NCI-H2196 treated with DMSO at 0.1 percent for 48 hours (cell line): ENCODE measurements around the gene TCERG1L.

ENCODE experiments used
- DNase-seq: peaks from one replicate; lab custom pipeline; 2025; ENCODE audit not compliant: unreplicated experiment; lab: John Stamatoyannopoulos, UW

TCERG1L gene

DNA sequence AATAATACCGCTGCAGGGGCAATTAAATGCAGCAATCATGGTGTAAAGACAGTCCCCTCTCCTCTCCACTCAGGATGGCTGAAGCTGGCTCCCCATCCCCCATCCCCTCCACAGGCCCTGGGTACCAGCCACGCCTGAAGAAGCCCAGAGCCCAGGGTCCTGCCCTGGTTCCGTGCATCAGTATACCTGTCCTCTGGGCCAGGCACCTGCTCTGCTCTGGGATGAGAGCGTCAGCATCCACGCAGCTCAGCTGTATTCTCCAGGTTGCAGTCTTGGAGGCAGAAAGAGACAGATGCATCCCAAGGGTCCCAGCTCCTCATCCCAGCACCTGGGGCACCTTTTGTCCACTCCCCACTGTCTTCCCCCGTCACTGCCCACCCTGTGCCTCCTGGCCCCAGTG, 233.8 kb downstream of the TCERG1L start:
- DNase-seq = no peak

DNA sequence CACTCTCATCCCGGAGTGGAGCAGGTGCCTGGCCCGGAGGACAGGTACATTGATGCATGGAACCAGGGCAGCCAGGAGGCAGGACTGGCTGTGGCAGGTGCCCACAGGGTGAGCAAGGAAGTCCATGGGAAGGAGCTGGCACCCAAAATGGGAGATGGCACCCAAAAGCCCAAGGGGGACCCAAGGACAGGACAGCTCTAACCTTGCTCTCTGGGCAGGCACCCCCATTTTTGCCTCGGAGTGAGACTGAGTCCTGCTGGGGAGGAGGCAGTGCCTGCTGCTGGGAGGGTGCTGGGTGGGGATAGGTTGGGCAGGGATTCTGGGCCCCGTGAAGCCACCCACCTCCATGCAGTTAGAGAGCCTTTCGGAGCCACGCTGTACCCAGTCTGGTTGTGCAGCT, 234.5 kb downstream of the TCERG1L start:
- DNase-seq = no peak

DNA sequence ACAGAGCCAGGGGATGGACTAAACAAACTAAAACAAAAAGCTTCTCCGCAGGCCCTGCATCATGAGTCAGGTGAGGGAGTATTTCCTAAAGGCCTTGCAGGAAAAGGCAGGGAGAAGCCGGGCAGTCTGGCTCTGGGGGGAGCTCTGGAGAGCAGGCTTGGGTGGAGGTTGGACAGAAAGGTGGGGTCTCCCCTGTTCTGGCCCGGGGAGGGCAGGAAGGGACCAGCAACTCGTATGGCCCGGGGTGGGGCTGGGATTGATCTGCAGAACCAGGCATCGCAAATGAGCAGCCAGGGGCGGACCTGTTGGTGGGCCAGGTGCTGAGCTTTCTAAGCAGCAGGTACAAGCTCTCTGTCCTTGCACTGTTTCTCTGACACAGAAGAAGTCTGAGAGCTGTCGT, 235.2 kb downstream of the TCERG1L start:
- no peak for DNase-seq

GRCh38 chr10:131075218-131075770, 236.2 kb downstream of the TCERG1L start:
- DNase-seq = no peak

- DNase-seq = no peak
Measured at GRCh38 chr10:131074682-131075081, 236.8 kb downstream of the TCERG1L start.

DNA sequence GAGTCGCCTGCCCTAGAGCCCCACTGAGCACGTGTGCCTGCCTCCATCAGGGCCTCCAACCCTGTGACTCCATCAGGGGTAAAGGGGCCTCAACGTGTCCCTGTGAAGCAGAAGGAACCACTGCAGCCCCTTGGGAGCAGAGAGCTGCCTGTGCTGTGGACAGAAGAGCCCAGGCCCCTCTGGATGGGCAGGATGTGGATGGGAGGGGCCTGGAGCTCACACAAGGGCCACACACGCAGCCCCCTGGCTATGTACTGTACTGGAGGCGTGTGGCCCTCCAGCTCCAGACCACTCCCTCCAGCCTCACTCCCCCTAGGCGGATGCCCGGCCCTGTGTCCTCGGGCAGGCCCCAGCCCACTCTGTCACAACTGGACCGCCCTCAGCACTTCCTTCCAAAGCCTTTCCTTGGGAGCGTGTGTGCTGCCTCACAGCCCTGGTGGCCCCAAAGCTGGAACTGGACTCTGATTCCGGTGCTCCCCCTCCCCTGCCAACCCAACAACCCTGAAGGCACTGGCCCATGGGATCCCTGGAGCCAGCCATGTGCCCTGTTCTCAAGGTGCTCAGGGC, 238.0 kb downstream of the TCERG1L start:
- DNase-seq = no peak

DNA sequence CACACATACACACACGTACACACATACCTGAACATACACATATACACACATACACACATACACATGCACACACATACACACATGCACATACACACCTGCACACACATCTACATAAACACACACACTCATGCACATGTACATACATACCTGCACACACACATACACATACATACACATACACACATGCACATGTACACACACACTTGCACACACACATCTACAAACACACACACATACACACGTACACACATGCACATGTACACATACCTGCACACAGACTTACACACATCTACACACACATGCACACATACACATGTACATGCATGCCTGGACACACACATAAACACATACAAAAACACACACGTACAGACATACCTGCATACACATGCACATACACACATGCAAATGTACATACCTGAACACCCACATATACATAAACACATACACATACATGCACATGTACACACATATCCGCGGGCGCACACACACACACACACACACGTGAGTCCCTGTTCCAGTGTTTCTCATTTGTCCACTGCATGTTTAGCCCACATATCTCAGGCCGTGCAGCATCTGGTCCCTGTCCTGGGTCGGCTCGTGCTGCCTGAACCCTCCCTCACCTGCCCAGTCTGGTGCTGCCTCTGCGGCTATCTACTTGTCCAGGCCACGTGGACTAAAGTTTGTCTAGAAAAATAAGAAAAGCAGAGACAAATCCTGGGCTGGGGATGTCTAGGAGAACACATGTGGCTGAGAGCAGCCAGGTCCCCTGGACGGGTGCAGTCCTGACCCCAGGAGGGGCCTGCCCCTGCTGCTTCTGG, 238.7 kb downstream of the TCERG1L start:
- no peak for DNase-seq

DNA sequence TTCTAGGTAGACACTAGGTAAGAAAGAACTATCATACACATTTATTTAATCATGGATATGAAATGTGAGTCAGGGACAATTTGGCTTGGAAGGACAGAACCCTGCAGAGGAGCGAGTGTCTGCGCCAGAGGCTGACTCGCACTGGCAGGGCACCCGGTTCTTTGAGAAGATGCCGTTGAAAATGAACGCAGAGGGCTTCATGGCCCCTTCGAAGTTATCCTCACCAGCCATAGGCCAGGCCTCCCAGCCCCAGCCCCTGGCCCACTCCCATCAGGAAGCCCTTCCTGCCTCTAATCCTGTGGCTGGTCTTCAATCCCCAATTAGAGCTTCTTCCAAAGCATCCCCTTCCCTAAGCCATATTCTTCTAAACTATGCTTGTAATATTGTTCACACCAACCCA, 239.8 kb downstream of the TCERG1L start:
- DNase-seq = no peak

DNA sequence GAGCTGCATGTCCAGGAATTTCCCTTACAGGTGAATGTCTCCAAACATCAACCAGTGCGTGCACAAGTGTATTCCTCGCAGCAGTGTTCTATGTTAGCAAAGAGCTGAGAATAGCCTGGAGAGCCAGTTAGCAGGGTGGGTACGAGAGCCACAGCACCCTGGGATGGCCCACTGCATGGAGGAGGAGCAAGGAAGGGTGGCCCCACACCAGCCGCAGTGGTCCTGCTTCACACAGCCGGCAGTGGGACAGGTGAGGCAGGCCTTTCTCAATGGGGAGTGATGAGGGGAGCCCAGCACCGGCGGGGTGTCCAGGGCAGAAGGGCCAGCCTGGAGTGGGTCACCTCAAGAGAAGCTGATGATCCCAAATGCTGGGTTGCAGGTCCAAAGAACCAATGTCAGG, 240.7 kb downstream of the TCERG1L start:
- DNase-seq = no peak

- DNase-seq = no peak
Measured at GRCh38 chr10:131068760-131069159, 242.8 kb downstream of the TCERG1L start.

- DNase-seq = no peak
Measured at GRCh38 chr10:131068311-131068710, 243.2 kb downstream of the TCERG1L start.

DNA sequence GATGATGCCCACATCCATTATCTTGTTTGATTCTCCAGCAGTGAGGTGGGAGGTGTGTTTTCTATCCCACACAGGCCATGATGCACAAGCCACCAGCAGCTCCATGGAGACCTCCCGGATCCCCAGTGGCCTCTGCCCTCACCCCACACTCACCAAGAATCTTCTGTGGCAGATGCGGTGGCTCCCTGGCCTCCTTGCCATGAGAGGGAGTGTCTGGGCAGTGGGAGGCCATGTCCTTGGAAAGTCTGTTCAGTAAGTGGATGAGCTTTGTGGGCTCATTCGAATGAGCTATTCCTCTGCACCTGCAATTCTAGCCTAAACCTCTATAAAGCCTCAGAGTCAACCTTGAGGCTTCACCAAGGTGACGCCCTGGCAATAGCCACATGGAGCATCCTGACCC, 243.8 kb downstream of the TCERG1L start:
- no peak for DNase-seq

DNA sequence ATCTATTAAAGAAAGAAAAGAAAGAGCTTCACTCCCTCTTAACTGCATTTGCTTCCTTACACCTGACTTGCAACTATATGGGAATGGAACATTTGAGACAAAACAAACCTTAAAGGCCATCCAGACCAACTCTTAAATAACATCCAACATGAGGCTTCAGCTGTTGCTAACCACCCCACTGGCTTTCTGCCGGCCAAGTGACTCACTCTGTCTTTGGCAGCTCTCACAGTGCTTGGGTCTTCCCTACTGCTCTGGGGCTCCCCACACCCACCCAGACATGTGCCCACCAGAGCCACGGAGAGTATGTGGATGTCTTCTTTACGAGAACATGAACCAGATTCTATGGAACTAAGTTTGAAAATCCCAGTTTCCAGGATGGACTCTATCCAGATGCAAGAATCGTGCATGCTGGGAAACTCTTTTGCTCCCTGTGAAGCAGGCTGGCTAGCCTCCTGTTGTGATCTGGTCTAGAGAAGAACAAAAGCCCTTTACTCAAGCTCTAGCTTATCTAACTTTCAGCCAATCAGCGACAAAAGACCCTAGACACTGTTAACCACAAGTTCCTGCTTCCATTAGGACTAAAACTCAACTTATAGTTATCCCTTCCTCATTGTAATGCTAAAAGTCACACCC, 245.7 kb downstream of the TCERG1L start:
- DNase-seq = no peak

DNA sequence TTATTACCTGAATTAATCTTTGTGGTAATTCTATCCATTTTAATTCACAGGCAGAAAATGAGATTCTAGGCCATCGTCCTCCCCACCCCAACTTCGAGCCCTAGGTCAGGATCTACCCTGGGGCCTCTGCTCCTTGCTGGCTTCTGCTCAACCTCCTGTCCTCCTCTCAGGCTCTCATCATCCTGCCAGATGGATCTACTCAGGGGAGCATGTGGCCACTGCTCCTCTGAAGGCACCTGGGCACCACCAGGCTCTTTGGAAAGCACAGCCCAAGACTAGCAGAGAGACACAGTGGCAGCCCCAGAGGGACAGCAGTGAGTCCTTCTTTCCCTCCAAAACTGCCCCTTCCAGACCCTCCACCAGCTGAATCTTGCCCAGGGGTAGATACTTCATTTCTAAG, 248.2 kb downstream of the TCERG1L start:
- no peak for DNase-seq

- no peak for DNase-seq
Measured at GRCh38 chr10:131062621-131063260, 248.8 kb downstream of the TCERG1L start.

DNA sequence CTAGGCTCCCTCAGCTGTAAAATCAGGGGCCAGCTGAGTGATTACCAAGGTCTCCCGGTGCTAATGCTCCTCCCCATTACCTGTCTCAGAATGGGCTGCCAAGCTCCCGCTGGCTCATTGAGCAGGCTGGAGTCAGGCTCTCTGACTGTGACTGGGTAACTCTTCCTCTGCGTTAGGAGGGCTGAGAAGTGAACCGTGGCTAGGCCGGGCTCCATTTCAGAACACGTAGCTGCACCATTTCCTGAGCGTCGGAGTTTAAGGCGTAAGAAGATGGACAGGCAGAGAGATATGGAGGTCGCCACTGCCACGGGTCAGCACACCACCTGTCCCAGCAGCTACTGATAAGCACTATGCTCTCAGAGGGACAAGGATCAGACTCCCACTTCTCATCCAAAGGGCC, 250.3 kb downstream of the TCERG1L start:
- DNase-seq = no peak

GRCh38 chr10:131059881-131060280, 251.6 kb downstream of the TCERG1L start:
- DNase-seq = no peak

DNA sequence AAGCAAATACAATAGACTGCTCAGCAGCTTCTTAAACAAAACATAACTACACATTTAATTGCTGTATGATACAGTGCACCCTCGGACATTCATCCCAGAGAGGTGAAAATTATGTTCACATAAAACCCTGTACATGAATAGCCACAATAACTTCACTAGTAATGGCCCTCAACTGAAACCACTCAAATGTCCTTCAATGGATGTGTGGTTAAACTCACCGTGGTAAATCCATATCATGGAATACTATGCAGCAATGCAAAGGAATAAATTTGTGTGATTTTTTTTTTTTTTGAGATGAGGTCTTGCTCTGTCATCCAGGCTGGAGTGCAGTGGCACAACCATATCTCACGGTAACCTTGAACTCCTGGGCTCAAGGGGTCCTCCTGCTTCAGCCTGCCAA, 252.7 kb downstream of the TCERG1L start:
- no peak for DNase-seq

- DNase-seq = no peak
Measured at GRCh38 chr10:131056781-131057180, 254.7 kb downstream of the TCERG1L start.

DNA sequence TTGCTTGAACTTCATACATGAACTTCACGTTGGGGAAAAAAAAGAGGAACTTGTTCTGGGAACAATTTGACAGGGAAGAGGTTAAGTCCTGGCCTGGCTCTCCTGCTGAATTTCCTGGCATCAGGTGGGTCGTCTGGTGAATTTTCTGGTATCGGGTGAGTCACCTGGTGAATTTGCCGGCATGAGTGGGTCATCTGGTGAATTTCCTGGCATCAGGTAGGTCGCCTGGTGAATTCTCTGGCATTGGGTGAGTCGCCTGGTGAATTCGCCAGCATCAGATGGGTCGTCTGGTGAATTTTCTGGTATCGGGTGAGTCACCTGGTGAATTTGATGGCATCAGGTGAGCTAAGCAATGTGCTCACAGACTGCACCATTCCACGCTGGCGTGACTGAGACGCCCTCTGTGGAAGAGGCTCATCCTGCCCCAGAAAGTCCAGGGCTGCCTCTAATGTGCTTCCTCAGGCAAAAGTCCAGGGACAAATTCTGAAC, 255.4 kb downstream of the TCERG1L start:
- no peak for DNase-seq

DNA sequence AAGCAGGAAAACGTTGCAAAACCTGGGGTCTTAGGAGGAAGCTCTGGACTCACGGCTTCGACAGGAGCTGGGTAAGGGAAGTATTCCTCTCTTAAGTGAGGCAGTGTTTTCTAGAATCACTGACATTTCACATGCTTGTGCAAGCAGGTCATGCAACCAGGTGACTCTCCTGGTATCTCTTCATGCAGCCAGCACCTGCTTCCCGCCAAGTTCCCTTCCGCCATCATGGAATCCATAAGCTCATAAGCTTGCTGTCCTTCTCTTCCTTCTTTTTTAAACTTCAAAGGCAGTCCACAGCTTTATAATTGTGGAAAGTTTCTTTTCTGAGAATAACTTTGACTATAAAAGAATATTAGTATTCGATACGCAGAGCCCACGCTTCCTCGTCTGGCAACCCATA, 256.1 kb downstream of the TCERG1L start:
- no peak for DNase-seq
